NCI-H2196 (cell line): ENCODE measurements around the gene CENPM.
A peak's percentile ranks its signal among the peaks of the same experiment; 100 is the strongest.

Experiments
- DNase-seq: peaks from one replicate; lab custom pipeline; 2025; ENCODE audit not compliant: unreplicated experiment; lab: John Stamatoyannopoulos, UW

The CENPM gene

DNA sequence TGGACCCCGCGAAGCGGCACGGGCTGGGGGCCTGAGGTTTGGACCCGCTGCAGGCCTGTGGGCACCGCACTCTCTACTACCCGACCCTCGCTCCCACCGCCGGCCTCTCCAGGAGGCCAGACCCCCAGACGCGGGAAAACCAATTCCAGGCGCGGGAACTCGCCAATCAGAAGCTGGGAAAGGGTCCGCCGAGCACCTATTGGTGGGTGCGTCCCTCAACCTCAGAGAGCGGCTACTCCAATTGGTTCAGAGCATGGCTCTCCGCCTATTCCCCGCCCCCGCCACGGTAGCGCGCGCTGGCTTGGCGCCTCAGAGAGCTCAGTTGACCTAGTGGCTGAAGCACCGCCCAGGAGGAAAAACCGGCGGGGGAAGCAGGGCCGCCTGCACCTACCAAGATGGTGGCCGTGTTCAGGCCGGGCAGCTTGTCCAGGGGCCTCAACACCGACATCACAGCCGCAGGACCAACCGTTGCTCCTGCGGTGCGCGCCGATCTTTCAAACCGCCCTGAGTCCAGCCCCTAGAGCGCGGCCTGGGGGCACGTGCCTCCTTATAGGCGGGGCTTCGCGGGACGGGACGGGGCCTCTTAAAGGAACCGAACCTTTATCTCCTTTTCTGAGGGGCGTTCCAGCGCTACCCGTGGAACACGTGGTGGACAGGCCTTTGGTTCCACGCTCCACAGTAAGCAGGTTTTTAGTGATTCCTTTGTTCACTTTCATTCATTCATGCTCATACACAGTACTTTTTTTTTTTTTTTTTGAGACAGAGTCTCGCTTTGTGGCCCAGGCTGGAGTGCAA is at the start of gene CENPM:
Gene CENPM (minus strand): TSS at position 524 of the 795 bp plus-strand sequence. CDS start 76 bp downstream, at position 448.
- DNase-seq: peak; percentile 95

GRCh38 chr22:41995211-41995610 is 48.3 kb upstream of the CENPM start:
- no peak for DNase-seq

- DNase-seq: no peak
Observed at GRCh38 chr22:41992496-41992895, 45.5 kb upstream of the CENPM start.

GRCh38 chr22:41991111-41991510 is 44.2 kb upstream of the CENPM start:
- DNase-seq: no peak

GRCh38 chr22:41989246-41989645 is 42.3 kb upstream of the CENPM start:
- no peak for DNase-seq

- DNase-seq: no peak
Observed at GRCh38 chr22:41987276-41987675, 40.3 kb upstream of the CENPM start.

DNA sequence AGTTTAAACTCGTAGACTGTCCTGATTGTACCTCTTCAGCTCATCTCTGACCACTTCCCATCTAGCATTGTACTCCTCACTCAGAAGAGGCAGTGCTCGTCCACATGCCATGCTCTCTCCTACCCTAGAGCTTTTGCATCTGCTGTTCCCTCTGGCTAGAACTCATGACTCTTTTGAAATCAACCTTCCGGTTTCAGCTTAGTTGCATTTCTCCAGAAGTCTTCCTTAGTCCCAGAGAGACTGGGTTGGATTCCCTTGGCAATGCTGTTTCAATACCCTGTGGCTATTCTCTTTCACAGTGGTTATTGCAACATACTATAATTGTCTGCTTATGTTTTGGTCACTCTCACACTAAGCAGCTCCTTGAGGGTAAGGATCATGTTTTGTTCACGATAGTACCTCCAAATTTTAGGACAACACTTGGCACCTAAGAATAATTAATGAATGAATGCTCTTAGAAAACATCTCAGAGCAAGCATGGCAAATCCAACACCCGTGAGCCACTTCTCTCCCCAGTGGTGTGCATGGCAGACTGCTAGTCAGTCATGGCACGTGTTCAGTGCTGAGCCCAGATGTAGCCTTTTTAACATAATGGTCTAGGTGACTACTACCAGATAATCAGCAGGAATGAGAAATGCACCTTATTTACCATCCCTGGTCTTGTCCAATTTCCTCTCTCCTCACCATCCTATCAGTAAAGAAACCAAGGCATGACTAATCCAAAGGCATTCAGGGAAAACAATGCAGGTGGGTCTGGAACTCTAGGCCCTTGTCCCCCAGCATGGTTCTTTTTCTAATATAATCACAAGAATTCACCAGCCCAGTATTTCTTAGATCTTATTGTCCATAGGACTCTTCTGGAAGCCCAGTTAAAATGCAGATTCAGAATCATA is 36.8 kb upstream of the CENPM start:
- DNase-seq: no peak

DNA sequence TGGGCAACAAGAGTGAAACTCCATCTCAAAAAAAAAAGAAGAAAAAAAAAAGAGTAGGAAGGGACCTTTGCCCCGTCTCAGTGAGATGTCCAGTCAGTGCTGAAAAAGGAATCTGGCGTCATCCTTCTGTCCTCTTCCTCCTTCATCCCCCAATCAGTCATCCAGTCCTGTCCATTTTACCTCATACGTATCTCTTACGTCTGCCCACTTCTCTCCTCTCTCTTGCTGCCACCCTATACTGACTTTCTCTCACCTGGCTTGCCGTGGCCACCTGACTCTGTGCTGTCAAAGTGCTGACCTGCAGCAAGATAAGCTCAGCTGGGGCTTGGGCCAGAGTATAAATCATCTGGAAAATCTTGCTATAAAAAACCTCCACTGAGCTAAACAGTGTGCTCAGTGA is 35.9 kb upstream of the CENPM start:
- no peak for DNase-seq

DNA sequence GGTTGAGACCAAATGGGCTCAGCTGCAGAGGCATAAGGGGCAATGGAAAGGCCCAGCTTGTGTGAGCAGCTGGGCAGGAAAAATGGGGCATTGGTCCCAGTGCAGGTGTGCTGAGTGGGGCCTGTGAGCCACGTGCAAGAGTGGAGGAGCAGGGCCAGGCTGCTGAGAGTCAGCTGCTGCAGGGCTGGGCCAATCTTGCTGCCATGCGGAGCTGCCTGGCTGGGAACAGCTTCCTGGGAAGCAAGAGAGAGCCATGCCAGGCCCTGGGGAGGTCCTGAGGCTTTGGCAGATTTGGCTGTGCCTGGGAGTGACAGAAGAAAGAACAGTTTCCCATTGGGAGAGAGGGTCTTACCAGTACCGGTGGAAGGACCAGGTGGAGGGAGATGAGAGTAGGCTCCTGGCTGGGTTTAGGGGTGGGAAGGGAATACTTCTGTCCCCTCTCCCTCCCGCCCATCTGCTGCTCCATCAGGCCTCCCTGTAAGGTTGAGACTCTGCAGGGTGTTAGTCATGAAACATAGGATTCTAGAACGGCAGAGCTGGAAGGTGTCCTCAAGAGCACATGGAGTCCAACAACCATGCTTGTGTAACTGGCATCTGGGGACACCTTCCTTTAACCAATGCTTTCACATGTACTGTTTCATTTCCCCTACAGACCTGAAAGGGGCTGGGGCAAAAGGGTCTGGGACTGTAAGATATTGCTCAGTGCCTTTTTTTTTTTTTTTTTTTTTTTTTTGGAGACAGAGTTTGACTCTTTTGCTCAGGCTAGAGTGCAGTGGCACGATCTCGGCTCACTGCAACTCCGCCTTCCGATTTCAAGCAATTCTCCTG is 32.7 kb upstream of the CENPM start:
- no peak for DNase-seq

GRCh38 chr22:41978732-41979131 is 31.8 kb upstream of the CENPM start:
- DNase-seq: no peak

DNA sequence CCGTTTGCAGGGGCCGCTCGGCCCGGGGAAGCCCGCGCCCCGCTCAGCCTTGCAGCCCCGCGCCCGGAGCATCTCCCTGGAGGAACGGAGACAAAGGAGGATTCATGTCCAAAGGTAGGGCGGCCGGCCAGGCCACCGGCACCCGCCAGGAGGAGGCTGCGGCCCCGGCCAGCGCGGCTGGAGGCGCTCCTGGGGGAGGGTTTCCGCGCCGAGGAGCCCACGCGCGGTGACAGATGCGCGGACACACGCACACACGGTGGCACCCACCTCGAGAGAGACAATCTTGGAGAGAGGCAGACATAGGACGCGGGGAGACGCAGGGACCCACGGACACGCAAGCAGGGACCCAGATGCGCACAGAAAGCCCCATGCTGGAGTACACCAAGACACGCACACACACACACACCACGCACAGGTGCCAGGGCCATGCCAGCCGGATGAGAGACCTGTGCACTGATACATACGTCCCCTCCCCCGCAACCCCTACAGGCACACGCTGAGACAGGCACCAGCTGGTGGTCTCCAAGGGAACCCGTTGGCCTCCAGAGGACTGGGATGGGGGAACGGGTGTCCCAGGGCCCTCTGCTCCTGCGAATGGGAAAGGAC is 30.1 kb upstream of the CENPM start:
- DNase-seq: peak; percentile 11

DNA sequence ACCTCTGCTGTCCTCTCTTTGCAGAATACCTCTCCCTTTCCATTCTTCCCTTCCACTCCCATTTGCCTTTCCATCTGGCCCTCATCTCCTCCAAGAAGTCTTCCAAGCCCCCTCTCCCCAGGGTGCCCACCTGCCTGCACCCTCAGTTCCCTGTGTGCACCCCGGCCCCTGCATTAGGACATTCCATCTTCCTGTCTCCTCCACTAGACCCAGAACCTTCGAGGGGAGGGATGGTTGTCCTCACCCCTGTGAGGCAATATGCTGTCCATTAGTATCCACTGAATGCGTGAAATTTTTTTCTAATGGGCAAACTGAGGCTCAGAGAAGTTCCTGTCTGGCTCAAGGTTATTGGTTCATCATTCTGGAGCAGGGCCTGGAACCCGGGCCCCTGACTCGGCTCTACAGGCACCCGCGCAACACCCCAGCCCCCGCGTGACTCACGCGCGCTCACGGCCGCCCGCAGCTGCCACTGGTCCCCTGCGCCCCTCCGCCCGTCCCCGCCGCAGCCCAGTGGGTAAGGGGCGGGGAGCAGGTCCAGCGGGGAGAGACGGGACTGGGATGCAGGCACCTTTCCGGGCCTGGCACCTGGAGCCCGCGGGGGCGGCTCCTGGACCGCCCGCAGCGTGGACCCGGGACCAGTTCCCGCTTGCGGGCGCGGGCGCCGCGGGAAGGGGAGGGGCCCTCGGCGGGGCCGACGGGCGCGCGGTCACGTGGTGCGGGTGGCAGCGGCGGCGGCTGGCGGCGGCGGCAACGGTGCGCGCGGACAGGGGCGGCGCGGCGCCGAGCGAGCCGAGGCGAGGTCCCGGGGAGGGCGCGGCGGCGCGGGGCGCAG is 29.3 kb upstream of the CENPM start:
- DNase-seq: peak; percentile 65

DNA sequence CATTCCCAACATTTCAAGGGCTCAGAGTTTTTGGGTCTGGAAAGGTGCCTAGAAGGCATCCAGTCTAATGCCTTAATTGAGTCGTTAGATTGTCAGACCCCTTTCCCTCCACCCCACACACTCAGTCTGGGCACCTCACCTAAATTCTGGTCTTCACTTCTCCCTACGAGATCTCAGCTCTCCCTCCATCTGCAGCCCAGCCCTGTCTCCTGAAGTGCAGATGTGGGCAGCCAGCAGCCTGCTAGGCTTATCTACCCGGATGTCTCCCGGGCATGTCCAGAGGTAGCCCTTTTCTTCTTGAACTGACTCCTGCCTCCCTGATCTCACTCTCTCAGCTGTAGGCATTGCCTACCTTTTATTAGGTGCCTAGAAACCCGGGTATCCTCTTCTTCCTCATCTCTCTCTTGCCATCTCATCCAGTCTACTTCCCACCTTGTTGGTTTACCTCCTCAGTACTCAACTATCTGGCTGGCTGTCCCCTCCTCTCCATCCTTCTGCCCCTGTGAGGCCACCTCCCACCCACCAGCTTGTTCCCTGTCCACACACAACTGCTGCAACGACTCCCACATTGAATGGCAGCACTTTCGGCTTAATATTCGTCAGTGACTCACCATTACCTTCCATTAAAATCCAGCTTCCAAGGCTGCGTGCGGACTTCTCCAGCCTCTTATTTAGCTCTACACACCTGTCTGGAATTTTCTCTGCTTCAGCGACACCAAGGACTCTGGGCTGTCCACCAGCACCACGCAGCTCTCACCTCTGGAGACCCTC is 28.5 kb upstream of the CENPM start:
- no peak for DNase-seq

DNA sequence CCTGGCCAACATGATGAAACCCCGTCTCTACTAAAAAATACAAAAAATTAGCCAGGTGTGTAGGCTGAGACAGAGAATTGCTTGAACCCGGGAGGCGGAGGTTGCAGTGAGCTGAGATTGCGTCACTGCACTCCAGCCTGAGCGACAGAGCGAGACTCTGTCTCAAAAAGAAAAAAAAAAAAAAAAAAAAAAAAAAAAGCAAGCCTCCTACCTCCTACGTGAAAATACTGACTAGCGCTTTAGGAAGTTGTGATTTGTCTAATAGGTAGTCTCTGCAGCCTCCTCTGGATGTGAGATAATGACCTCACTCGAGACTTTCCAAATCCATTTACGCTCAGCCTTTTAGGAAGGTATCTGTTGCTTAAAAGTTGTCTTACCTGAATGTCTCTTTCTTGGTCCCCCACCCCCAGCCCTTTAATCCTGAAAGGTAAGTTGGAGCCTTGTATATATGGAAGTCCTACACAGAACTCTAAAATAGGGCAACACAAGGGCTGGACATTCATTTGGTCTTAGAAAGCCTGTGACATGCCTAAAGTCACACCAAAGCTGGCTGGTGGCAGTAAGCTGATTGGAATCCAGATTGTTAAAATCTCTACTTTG is 27.8 kb upstream of the CENPM start:
- no peak for DNase-seq

DNA sequence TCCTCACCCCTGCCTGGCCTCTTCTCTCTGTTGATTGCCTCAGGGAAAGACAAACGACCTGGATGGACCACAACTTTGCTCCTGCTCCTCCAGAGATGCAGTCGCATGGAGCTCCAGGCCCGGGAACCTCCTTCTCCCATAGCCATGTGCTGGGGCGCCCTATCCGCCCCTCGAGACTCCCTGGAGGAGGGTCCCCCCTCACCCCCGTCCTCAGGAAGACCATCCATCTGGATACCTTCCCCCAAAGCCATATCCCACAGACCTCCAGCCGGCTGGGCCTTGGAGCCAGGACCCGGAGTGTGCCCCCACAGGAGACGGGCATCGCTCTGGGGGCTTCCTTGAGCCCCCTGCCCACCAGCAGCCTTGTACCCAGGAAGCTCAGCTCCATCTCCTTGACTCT is 24.5 kb upstream of the CENPM start:
- no peak for DNase-seq

DNA sequence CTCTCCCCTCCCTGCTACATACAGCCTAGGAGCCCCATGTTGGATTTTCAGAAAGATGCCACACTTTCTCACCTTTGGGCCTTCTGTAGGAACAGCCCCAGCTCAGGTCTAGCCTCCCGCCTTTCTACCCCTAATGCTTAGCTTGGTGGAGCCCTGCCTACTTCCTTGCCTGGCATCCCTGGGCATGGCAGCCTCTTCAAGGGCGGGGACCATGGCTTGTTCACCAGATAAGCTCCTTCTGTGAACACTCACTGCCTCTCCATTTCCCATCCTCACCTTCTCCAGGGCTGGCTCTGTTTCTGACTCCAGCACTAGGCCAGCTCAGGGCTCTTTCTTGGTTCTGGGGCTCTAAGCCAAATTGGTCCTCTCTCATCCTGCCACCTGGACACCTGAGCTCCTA is 23.6 kb upstream of the CENPM start:
- DNase-seq: no peak

- no peak for DNase-seq
Observed at GRCh38 chr22:41969110-41969646, 22.2 kb upstream of the CENPM start, which contains the start of gene SEPTIN3. SEPTIN3 (plus strand) TSS chr22:41969443; CDS start chr22:41971493, 2,050 bp downstream.

- DNase-seq: peak; percentile 55
Observed at GRCh38 chr22:41968601-41969000, 21.6 kb upstream of the CENPM start.
